ENCODE results near the gene XPC. TPM values are rescaled to one million over a fixed set of nuclear protein-coding genes. Genes with fewer than 3 reads are reported as not detected.

Gene XPC
- total and polyA plus RNA-seq, 2 of the 8 experiments (the other 6 are each of a cell fraction or from before 2014, with no cell fraction given), result 8.8 to 27.3 TPM

- Histone ChIP-seq H4K20me1 (replicated peaks in 1 of 2; ENCODE audit: control insufficient read depth in 1 of 2, insufficient read depth in 2 of 2, low read length in 2 of 2) (peaks cover 0 to 2% of the 10 kb centered on the region in 2 experiments), H4K8ac (ENCODE audit: extremely low read depth, insufficient read depth, low read length) (no peak overlapping the region), H2BK20ac (ENCODE audit: low read length) (no peak overlapping the region), H3K18ac (ENCODE audit: extremely low read depth, low read length) (no peak overlapping the region), H2BK15ac (ENCODE audit: low read length) (no peak overlapping the region), H3K23ac (ENCODE audit: insufficient read length) (no peak overlapping the region), H3K4me3 (ENCODE audit: extremely low read depth in 1 of 4, insufficient read depth in 2 of 4, low read depth in 3 of 4, low read length in 4 of 4) (no peak overlapping the region), H2AFZ (ENCODE audit: low read length) (no peak overlapping the region), H3K79me1 (ENCODE audit: low read depth, low read length) (no peaks in the 10 kb centered on the region), H3K56ac (replicated peaks; ENCODE audit: insufficient read length, low read depth, low read length) (no peak overlapping the region), H3K27me3 (replicated peaks in 1 of 4; ENCODE audit: control insufficient read depth in 3 of 4, extremely low read depth in 1 of 4, insufficient read depth in 3 of 4, low read length in 3 of 4) (no peaks in the 10 kb centered on the region), H3K14ac (ENCODE audit: insufficient read length) (no peak overlapping the region), H2AK5ac (ENCODE audit: low read depth, low read length) (no peak overlapping the region), H2BK120ac (replicated peaks; ENCODE audit: low read depth, low read length) (no peak overlapping the region), H3K4ac (replicated peaks; ENCODE audit: insufficient read length, low read depth, low read length) (no peak overlapping the region), H2BK12ac (ENCODE audit: low read depth, low read length) (no peak overlapping the region), H4K91ac (replicated peaks; ENCODE audit: insufficient read length, low read length) (no peak overlapping the region), H3K9ac (replicated peaks in 1 of 4; ENCODE audit: extremely low read depth in 1 of 4, low read depth in 3 of 4, low read length in 3 of 4) (no peak overlapping the region), H3K9me3 (ENCODE audit: insufficient read depth in 2 of 2, low read depth in 1 of 2, low read length in 1 of 2) (no peaks in the 10 kb centered on the region), H3K23me2 (ENCODE audit: low read depth, low read length) (no peaks in the 10 kb centered on the region), H3K36me3 (ENCODE audit: control insufficient read depth in 2 of 4, insufficient read depth in 4 of 4, low read length in 3 of 4) (peaks cover 23 to 84% (median 58%) of the 10 kb centered on the region in 4 experiments), H3K4me2 (ENCODE audit: insufficient read depth in 1 of 2, low read depth in 2 of 2, low read length in 2 of 2) (no peak overlapping the region), H3K79me2 (ENCODE audit: control insufficient read depth in 1 of 2, insufficient read depth in 2 of 2, low read length in 2 of 2) (no peaks in the 10 kb centered on the region), H4K5ac (ENCODE audit: insufficient read length, low read depth, low read length) (no peak overlapping the region), H3K4me1 (replicated peaks in 1 of 4; ENCODE audit: control insufficient read depth in 3 of 4, insufficient read depth in 4 of 4, low read length in 3 of 4) (no peaks in the 10 kb centered on the region), H3K27ac (ENCODE audit: low read depth, low read length) (no peak overlapping the region), H2BK5ac (ENCODE audit: low read depth, low read length) (no peak overlapping the region)
- 94% methylated on average over 2 of the region's 2 CpGs; no CpG with 5 or more reads in 1 of the 2 experiments for WGBS, 2 experiments (ENCODE audit: extremely low coverage in 1 of 2, insufficient coverage in 1 of 2, insufficient read length in 1 of 2, insufficient replicate concordance in 2 of 2, low coverage in 1 of 2, low lambda C conversion rate in 2 of 2, missing lambda C conversion rate in 1 of 2)
- POLR2A ChIA-PET (ENCODE audit: partially characterized antibody), result interaction anchor here (1.1 kb wide), 1 partner anchor 71 kb away, joined by 4 read pairs; no protein-coding TSS in a partner anchor
- TF ChIP-seq NANOG (IDR thresholded peaks at IDR 0.05; ENCODE audit: insufficient read depth, low read depth, low read length, poor library complexity, severe bottlenecking) (no peak), NRF1 (IDR thresholded peaks at IDR 0.05; ENCODE audit: low read depth, low read length) (no peak), TBP (IDR thresholded peaks at IDR 0.05; ENCODE audit: low read depth, low read length) (no peak), CTCF (IDR thresholded peaks at IDR 0.05; ENCODE audit: control extremely low read depth in 1 of 3, insufficient read depth in 1 of 3, low read depth in 1 of 3, low read length in 3 of 3) (no peak), TCF12 (IDR thresholded peaks at IDR 0.05; ENCODE audit: low read depth, low read length) (no peak)
- TF ChIP-seq, protein P1, sequence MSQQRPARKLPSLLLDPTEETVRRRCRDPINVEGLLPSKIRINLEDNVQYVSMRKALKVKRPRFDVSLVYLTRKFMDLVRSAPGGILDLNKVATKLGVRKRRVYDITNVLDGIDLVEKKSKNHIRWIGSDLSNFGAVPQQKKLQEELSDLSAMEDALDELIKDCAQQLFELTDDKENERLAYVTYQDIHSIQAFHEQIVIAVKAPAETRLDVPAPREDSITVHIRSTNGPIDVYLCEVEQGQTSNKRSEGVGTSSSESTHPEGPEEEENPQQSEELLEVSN (IDR thresholded peaks at IDR 0.05), result no peak
- DNase-seq (ENCODE audit: low read depth in 1 of 2, low spot score in 2 of 2) (no peak), FAIRE-seq (no peak)
- CTCF ChIA-PET (ENCODE audit: partially characterized antibody), result interaction anchor here (1.1 kb wide), 1 partner anchor 10 kb away, joined by 3 read pairs; no protein-coding TSS in a partner anchor
Measured at GRCh38 chr3:14161282-14161681, 17.1 kb downstream of the XPC start.

Measured in H1 (cell line).